Activated CD4-positive, alpha-beta memory T cell treated with anti-CD3 and anti-CD28 coated beads for 36 hours (primary cell): ENCODE results near the gene CLCNKA. TPM values are rescaled to one million over a fixed set of nuclear protein-coding genes. Genes with fewer than 3 reads are reported as not detected.
"Not testable (repeated sequence)": the region's sequence is repeated elsewhere in the genome, so short reads cannot be mapped to it uniquely, and the experiment has no call there.

Source experiments
- CTCF ChIA-PET: fragments of 350-600 bp; sonication (Branson Sonifier 250); formaldehyde crosslinking; loops from one replicate; lab custom pipeline; 2021; ENCODE audit warnings: antibody characterized with exemption, inconsistent platforms; lab: Charles Lee
- POLR2A ChIA-PET: fragments of 350-600 bp; sonication (Branson Sonifier 250); formaldehyde crosslinking; loops from one replicate; lab custom pipeline; 2021; ENCODE audit warnings: antibody characterized with exemption; lab: Charles Lee
- DNase-seq: peaks from one replicate; pipeline ENCODE4 v3.0.0-alpha.2; 2020
- H3K27ac Mint-ChIP-seq: one replicate; pipeline ENCODE4 v1.8.0; 2021; ENCODE audit warnings: mixed read lengths
- H3K27me3 Mint-ChIP-seq: one replicate; pipeline ENCODE4 v1.8.0; 2021; ENCODE audit warnings: mixed read lengths
- H3K36me3 Mint-ChIP-seq: one replicate; pipeline ENCODE4 v1.8.0; 2021; ENCODE audit warnings: mixed read lengths
- H3K4me1 Mint-ChIP-seq: one replicate; pipeline ENCODE4 v1.8.0; 2021; ENCODE audit warnings: low read depth, mixed read lengths
- H3K4me3 Mint-ChIP-seq: one replicate; pipeline ENCODE4 v1.8.0; 2021; ENCODE audit warnings: mild to moderate bottlenecking, mixed read lengths
- H3K9me3 Mint-ChIP-seq: one replicate; pipeline ENCODE4 v1.8.0; 2021; ENCODE audit warnings: mixed read lengths
- intact Hi-C: fragments of 100-400 bp; cut with micrococcal nuclease; formaldehyde crosslinking; loops from one replicate; pipeline ENCODE4 v1.15.1; 2023
- total RNA-seq, 2 experiments: library from RNA; stranded (reverse); gene quantifications; one replicate each; pipeline ENCODE4 v1.2.3, GENCODE V29; 2021

CLCNKA gene
- total RNA-seq, 2 experiments from 2014 or later: not detected

- ChIA-PET POLR2A (no interaction called here), CTCF (interaction anchor here (1.6 to 1.7 kb wide), 2 partner anchors 9 to 11 kb away, joined by 4 to 7 read pairs; no protein-coding TSS in a partner anchor)
- Mint-ChIP-seq H3K27me3 (peaks cover 6% of the 10 kb centered on the region), H3K4me1 (no peaks in the 10 kb centered on the region), H3K27ac (no peak overlapping the region), H3K36me3 (no peaks in the 10 kb centered on the region), H3K9me3 (no peaks in the 10 kb centered on the region), H3K4me3 (no peak overlapping the region)
- DNase-seq: no peak
- intact Hi-C loops: no loop called here
Observed at GRCh38 chr1:16018749-16019643, 2.8 kb upstream of the CLCNKA start.

GRCh38 chr1:16019644-16020277, 2.1 kb upstream of the CLCNKA start:
- ChIA-PET CTCF (interaction anchor here (1.6 to 1.7 kb wide), 2 partner anchors 10 to 12 kb away, joined by 4 to 7 read pairs; no protein-coding TSS in a partner anchor), POLR2A (no interaction called here)
- Mint-ChIP-seq H3K36me3 (no peaks in the 10 kb centered on the region), H3K4me3 (no peak overlapping the region), H3K9me3 (no peaks in the 10 kb centered on the region), H3K4me1 (no peaks in the 10 kb centered on the region), H3K27ac (no peak overlapping the region), H3K27me3 (peaks cover 3% of the 10 kb centered on the region)
- no peak for DNase-seq
- intact Hi-C loops: no loop called here

GRCh38 chr1:16020325-16020724, 1.5 kb upstream of the CLCNKA start:
- CTCF ChIA-PET: interaction anchor here (1.7 kb wide), 1 partner anchor 11 kb away, joined by 7 read pairs; no protein-coding TSS in a partner anchor
- Mint-ChIP-seq H3K36me3 (no peaks in the 10 kb centered on the region), H3K4me3 (no peak overlapping the region), H3K27ac (no peak overlapping the region), H3K9me3 (no peaks in the 10 kb centered on the region), H3K4me1 (no peaks in the 10 kb centered on the region), H3K27me3 (no peaks in the 10 kb centered on the region)
- intact Hi-C loops: no loop called here
- POLR2A ChIA-PET: no interaction called here
- no peak for DNase-seq

GRCh38 chr1:16020878-16021277, 958 bp upstream of the CLCNKA start:
- H3K27ac Mint-ChIP-seq, intact Hi-C loops, H3K36me3 Mint-ChIP-seq, H3K27me3 Mint-ChIP-seq, H3K9me3 Mint-ChIP-seq, POLR2A ChIA-PET, DNase-seq, CTCF ChIA-PET, H3K4me1 Mint-ChIP-seq, H3K4me3 Mint-ChIP-seq: not testable (repeated sequence)

GRCh38 chr1:16022393-16022792, 557 bp downstream of the CLCNKA start:
- CTCF ChIA-PET: no interaction called here
- intact Hi-C loops: no loop called here
- no peak overlapping the region for H3K27ac Mint-ChIP-seq
- POLR2A ChIA-PET: no interaction called here
- H3K9me3 Mint-ChIP-seq: no peaks in the 10 kb centered on the region
- no peak overlapping the region for H3K4me3 Mint-ChIP-seq
- DNase-seq: no peak
- no peaks in the 10 kb centered on the region for H3K36me3 Mint-ChIP-seq
- no peaks in the 10 kb centered on the region for H3K27me3 Mint-ChIP-seq
- no peaks in the 10 kb centered on the region for H3K4me1 Mint-ChIP-seq

GRCh38 chr1:16023050-16023653, 1.3 kb downstream of the CLCNKA start:
- no peaks in the 10 kb centered on the region for H3K9me3 Mint-ChIP-seq
- intact Hi-C loops: no loop called here
- no peak overlapping the region for H3K27ac Mint-ChIP-seq
- ChIA-PET POLR2A (no interaction called here), CTCF (no interaction called here)
- peaks cover 5% of the 10 kb centered on the region for H3K27me3 Mint-ChIP-seq
- no peaks in the 10 kb centered on the region for H3K4me1 Mint-ChIP-seq
- no peaks in the 10 kb centered on the region for H3K36me3 Mint-ChIP-seq
- no peak overlapping the region for H3K4me3 Mint-ChIP-seq
- DNase-seq: no peak

- H3K4me3 Mint-ChIP-seq, H3K9me3 Mint-ChIP-seq, intact Hi-C loops, H3K4me1 Mint-ChIP-seq, H3K27ac Mint-ChIP-seq, DNase-seq, H3K36me3 Mint-ChIP-seq, POLR2A ChIA-PET: not testable (repeated sequence)
- H3K27me3 Mint-ChIP-seq: peaks cover 15% of the 10 kb centered on the region
- CTCF ChIA-PET: interaction anchor here (0.6 to 1.0 kb wide), 2 partner anchors 18 to 431 kb away, joined by 3 to 4 read pairs; no protein-coding TSS in a partner anchor
Observed at GRCh38 chr1:16026302-16026701, 4.5 kb downstream of the CLCNKA start.

GRCh38 chr1:16026723-16027484, 5.1 kb downstream of the CLCNKA start:
- ChIA-PET POLR2A (no interaction called here), CTCF (interaction anchor here (0.6 to 1.0 kb wide), 2 partner anchors 18 to 431 kb away, joined by 3 to 4 read pairs; no protein-coding TSS in a partner anchor)
- H3K4me3 Mint-ChIP-seq: no peak overlapping the region
- no peak overlapping the region for H3K27ac Mint-ChIP-seq
- intact Hi-C loops: no loop called here
- DNase-seq: peak; percentile 37
- H3K36me3 Mint-ChIP-seq: no peaks in the 10 kb centered on the region
- H3K4me1 Mint-ChIP-seq: no peaks in the 10 kb centered on the region
- H3K9me3 Mint-ChIP-seq: no peaks in the 10 kb centered on the region
- peaks cover 15% of the 10 kb centered on the region for H3K27me3 Mint-ChIP-seq

GRCh38 chr1:16028237-16029002, 6.6 kb downstream of the CLCNKA start:
- H3K36me3 Mint-ChIP-seq: no peaks in the 10 kb centered on the region
- no peak overlapping the region for H3K4me3 Mint-ChIP-seq
- POLR2A ChIA-PET: no interaction called here
- H3K27ac Mint-ChIP-seq: no peak overlapping the region
- intact Hi-C loops: no loop called here
- H3K4me1 Mint-ChIP-seq: no peaks in the 10 kb centered on the region
- CTCF ChIA-PET: no interaction called here
- no peak for DNase-seq
- peaks cover 20% of the 10 kb centered on the region for H3K27me3 Mint-ChIP-seq
- H3K9me3 Mint-ChIP-seq: no peaks in the 10 kb centered on the region

GRCh38 chr1:16029003-16029268, 7.1 kb downstream of the CLCNKA start:
- H3K9me3 Mint-ChIP-seq, CTCF ChIA-PET, H3K27ac Mint-ChIP-seq, H3K4me3 Mint-ChIP-seq, intact Hi-C loops, H3K36me3 Mint-ChIP-seq, DNase-seq, POLR2A ChIA-PET, H3K4me1 Mint-ChIP-seq: not testable (repeated sequence)
- peaks cover 20% of the 10 kb centered on the region for H3K27me3 Mint-ChIP-seq

- no peaks in the 10 kb centered on the region for H3K36me3 Mint-ChIP-seq
- peaks cover 20% of the 10 kb centered on the region for H3K27me3 Mint-ChIP-seq
- no peak overlapping the region for H3K27ac Mint-ChIP-seq
- H3K4me1 Mint-ChIP-seq: no peaks in the 10 kb centered on the region
- H3K4me3 Mint-ChIP-seq: no peak overlapping the region
- ChIA-PET CTCF (no interaction called here), POLR2A (no interaction called here)
- no peaks in the 10 kb centered on the region for H3K9me3 Mint-ChIP-seq
- intact Hi-C loops: no loop called here
- DNase-seq: no peak
Observed at GRCh38 chr1:16029288-16029687, 7.5 kb downstream of the CLCNKA start.
